Smooth muscle cell (in vitro differentiated cells): Measurements from ENCODE around the gene CABLES1. TPM values are rescaled to one million over a fixed set of nuclear protein-coding genes. Genes with fewer than 3 reads are reported as not detected.
"Not testable (repeated sequence)": the region's sequence is repeated elsewhere in the genome, so short reads cannot be mapped to it uniquely, and the experiment has no call there.

Experiments
- DNase-seq: peaks from one replicate; lab custom pipeline; 2025; ENCODE audit not compliant: unreplicated experiment; lab: John Stamatoyannopoulos, UW
- H2AFZ ChIP-seq: fragments of 200-600 bp; sonication (generic); 2 replicates; pipeline ENCODE4 v1.6.0; 2016; ENCODE audit warnings: antibody characterized with exemption, low read depth, mild to moderate bottlenecking
- H3F3A ChIP-seq: fragments of 200-600 bp; sonication (generic); 2 replicates; pipeline ENCODE4 v1.6.0; 2017; ENCODE audit warnings: antibody characterized with exemption, low read depth
- H3K27ac ChIP-seq: fragments of 200-600 bp; sonication (generic); 2 replicates; pipeline ENCODE4 v1.5.1; 2016; ENCODE audit warnings: low read depth, mild to moderate bottlenecking
- H3K27me3 ChIP-seq: fragments of 200-600 bp; sonication (generic); 2 replicates; pipeline ENCODE4 v1.6.1; 2016; ENCODE audit warnings: low read depth, mild to moderate bottlenecking
- H3K36me3 ChIP-seq: fragments of 200-600 bp; sonication (generic); 2 replicates; pipeline ENCODE4 v1.5.1; 2016; ENCODE audit warnings: low read depth
- H3K4me1 ChIP-seq: fragments of 200-600 bp; sonication (generic); 2 replicates; pipeline ENCODE4 v1.5.1; 2016; ENCODE audit warnings: low read depth
- H3K4me2 ChIP-seq: fragments of 200-600 bp; sonication (generic); 2 replicates; pipeline ENCODE4 v1.6.0; 2016; ENCODE audit warnings: mild to moderate bottlenecking
- H3K4me3 ChIP-seq: fragments of 200-600 bp; sonication (generic); 2 replicates; pipeline ENCODE4 v1.5.1; 2016; ENCODE audit warnings: mild to moderate bottlenecking
- H3K79me2 ChIP-seq: fragments of 200-600 bp; sonication (generic); 2 replicates; pipeline ENCODE4 v1.6.0; 2016; ENCODE audit warnings: low read depth, mild to moderate bottlenecking
- H3K9ac ChIP-seq: fragments of 200-600 bp; sonication (generic); 2 replicates; pipeline ENCODE4 v1.6.0; 2016; ENCODE audit warnings: low read depth
- H3K9me3 ChIP-seq: fragments of 200-600 bp; sonication (generic); replicated peaks from 2 replicates; pipeline ENCODE4 v1.5.1; 2016; ENCODE audit warnings: low read depth
- H4K20me1 ChIP-seq: fragments of 200-600 bp; sonication (generic); 2 replicates; pipeline ENCODE4 v1.6.0; 2016; ENCODE audit warnings: low read depth
- WGBS: methylation state at CpG from one replicate; pipeline ENCODE4 v1.1.7; 2016; ENCODE audit warnings: low lambda C conversion rate; 5-methylcytosine and 5-hydroxymethylcytosine counted together
- polyA plus RNA-seq: library from polyadenylated mRNA; unstranded; fragments of >200 nt; fragmentation: Nextera tagmentation; extraction: Ambion mirVana; gene quantifications from 2 replicates; pipeline ENCODE4 v1.2.1, GENCODE V29; 2016
- total RNA-seq: library from RNA; depleted of rRNA; stranded (reverse); fragments of >200 nt; gene quantifications from 2 replicates; pipeline ENCODE4 v1.2.3, GENCODE V29; 2014
- TF ChIP-seq, protein P1 (sequence below): fragments of 200-600 bp; sonication (generic); IDR thresholded peaks from 2 replicates; pipeline ENCODE4 v1.5.1; 2017; ENCODE audit warnings: borderline replicate concordance, mild to moderate bottlenecking, antibody characterized with exemption; ENCODE audit not compliant: insufficient read depth, poor library complexity, severe bottlenecking

Gene CABLES1
- total and polyA plus RNA-seq, 2 experiments from 2014 or later: 1.2 to 2.4 TPM

DNA sequence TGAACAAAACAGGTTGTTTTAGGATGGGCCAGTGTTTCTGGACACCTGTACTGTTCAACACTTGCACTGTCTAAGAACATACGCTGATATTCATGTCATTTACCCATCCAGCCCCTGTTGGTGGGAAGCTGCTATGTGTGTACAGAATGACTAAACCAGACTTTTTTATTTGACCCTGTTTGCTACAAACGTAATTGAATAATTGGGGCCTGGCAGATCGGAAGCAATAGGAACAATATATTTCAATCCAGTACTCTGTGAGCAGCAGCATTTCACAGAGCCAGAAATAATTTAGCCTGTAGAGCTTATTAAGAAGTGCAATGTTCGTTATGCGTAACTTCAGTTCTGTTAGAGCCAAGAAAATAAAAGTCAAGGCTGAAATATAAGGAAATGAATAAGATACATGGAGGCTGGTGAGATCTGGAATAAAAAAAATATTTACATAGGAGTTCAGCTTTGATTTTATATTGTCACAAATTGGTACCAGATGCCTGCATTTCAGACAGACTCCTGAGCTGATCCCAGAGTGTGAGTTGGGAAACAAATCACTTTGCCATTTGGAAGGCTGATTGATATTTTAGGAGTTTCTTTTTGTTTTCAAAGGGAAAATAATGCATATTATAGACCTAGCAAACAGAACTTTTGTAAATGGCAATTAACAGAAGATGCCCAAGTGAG is 19.7 kb downstream of the CABLES1 start:
- Histone ChIP-seq H3K4me2 (peak overlapping the region; percentile 1), H3K27me3 (no peaks in the 10 kb centered on the region), H3K27ac (no peak overlapping the region), H3K4me1 (no peaks in the 10 kb centered on the region), H3K4me3 (no peak overlapping the region), H3K9ac (no peak overlapping the region), H3K9me3 (no peaks in the 10 kb centered on the region), H2AFZ (no peak overlapping the region), H4K20me1 (no peaks in the 10 kb centered on the region), H3K79me2 (no peaks in the 10 kb centered on the region), H3F3A (no peaks in the 10 kb centered on the region), H3K36me3 (no peaks in the 10 kb centered on the region)
- no peak for DNase-seq
- WGBS: 92% methylated on average over 5 of the region's 5 CpGs
- TF ChIP-seq, protein P1, sequence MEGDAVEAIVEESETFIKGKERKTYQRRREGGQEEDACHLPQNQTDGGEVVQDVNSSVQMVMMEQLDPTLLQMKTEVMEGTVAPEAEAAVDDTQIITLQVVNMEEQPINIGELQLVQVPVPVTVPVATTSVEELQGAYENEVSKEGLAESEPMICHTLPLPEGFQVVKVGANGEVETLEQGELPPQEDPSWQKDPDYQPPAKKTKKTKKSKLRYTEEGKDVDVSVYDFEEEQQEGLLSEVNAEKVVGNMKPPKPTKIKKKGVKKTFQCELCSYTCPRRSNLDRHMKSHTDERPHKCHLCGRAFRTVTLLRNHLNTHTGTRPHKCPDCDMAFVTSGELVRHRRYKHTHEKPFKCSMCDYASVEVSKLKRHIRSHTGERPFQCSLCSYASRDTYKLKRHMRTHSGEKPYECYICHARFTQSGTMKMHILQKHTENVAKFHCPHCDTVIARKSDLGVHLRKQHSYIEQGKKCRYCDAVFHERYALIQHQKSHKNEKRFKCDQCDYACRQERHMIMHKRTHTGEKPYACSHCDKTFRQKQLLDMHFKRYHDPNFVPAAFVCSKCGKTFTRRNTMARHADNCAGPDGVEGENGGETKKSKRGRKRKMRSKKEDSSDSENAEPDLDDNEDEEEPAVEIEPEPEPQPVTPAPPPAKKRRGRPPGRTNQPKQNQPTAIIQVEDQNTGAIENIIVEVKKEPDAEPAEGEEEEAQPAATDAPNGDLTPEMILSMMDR: no peak

GRCh38 chr18:23155537-23155936 is 20.3 kb downstream of the CABLES1 start:
- TF ChIP-seq, protein P1: no peak
- H3F3A ChIP-seq: no peaks in the 10 kb centered on the region
- no peaks in the 10 kb centered on the region for H3K4me1 ChIP-seq
- H3K36me3 ChIP-seq: no peaks in the 10 kb centered on the region
- H3K9ac ChIP-seq: no peak overlapping the region
- no peaks in the 10 kb centered on the region for H4K20me1 ChIP-seq
- no peaks in the 10 kb centered on the region for H3K9me3 ChIP-seq
- H3K4me2 ChIP-seq: peak overlapping the region; percentile 1
- no peak for DNase-seq
- 55% methylated on average over 5 of the region's 5 CpGs for WGBS
- H3K27ac ChIP-seq: no peak overlapping the region
- no peak overlapping the region for H3K4me3 ChIP-seq
- no peaks in the 10 kb centered on the region for H3K79me2 ChIP-seq
- H3K27me3 ChIP-seq: no peaks in the 10 kb centered on the region
- H2AFZ ChIP-seq: peak overlapping the region; percentile 5

DNA sequence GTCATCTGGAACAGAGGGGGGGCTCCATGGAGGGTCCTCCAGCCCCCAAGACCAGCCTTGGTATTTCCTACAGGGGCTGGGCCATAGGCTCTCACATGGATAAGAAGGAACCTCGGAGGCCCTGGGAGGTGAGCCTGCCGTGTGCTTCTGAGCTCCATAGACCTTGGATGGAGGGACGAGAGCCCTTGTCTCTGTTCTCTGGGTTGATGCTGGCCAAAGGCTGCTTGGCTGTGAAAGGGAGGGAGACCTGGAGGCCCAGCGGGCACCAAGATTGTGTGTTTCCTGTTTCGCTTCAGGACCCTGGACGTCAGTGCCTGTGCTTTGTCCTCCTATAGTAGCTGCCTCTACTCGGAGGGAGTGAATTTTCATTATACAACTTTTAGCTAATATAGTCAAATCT is 20.8 kb downstream of the CABLES1 start:
- Histone ChIP-seq H3K4me2 (no peak overlapping the region), H4K20me1 (no peaks in the 10 kb centered on the region), H3K4me1 (no peaks in the 10 kb centered on the region), H3K36me3 (no peaks in the 10 kb centered on the region), H3K4me3 (no peak overlapping the region), H3K9me3 (no peaks in the 10 kb centered on the region), H2AFZ (no peak overlapping the region), H3K27me3 (no peaks in the 10 kb centered on the region), H3K79me2 (no peaks in the 10 kb centered on the region), H3K9ac (no peak overlapping the region), H3F3A (no peaks in the 10 kb centered on the region), H3K27ac (no peak overlapping the region)
- no peak for DNase-seq
- 87% methylated on average over 7 of the region's 7 CpGs for whole genome bisulfite sequencing
- TF ChIP-seq, protein P1: no peak

- no peak for DNase-seq
- no peaks in the 10 kb centered on the region for H3K4me1 ChIP-seq
- no peaks in the 10 kb centered on the region for H3K79me2 ChIP-seq
- no peaks in the 10 kb centered on the region for H4K20me1 ChIP-seq
- 98% methylated on average over 2 of the region's 2 CpGs for WGBS
- H3K9me3 ChIP-seq: no peaks in the 10 kb centered on the region
- H3K36me3 ChIP-seq: no peaks in the 10 kb centered on the region
- H3K4me3 ChIP-seq: no peak overlapping the region
- no peaks in the 10 kb centered on the region for H3F3A ChIP-seq
- TF ChIP-seq, protein P1: no peak
- H3K27me3 ChIP-seq: no peaks in the 10 kb centered on the region
- H3K4me2 ChIP-seq: no peak overlapping the region
- H2AFZ ChIP-seq: no peak overlapping the region
- no peak overlapping the region for H3K9ac ChIP-seq
- H3K27ac ChIP-seq: no peak overlapping the region
Measured at GRCh38 chr18:23158058-23158457, 22.8 kb downstream of the CABLES1 start.

DNA sequence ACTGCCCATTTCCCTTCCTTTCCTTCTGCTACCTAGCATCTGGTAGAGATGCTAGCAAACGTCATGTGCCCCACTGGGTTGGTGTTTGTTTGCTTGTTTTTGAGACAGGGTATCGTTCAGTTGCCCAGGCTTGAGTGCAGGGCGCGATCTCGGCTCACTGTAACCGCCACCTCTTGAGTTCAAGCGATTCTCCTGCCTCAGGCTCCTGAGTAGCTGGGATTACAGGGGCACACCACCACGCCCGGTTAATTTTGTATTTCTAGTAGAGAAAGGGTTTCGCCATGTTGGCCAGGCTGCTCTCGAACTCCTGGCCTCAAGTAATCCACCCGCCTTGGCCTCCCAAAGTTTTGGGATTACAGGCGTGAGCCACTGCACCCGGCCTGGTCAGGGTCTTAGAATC is 23.6 kb downstream of the CABLES1 start:
- H3K79me2 ChIP-seq, H3K27ac ChIP-seq, H3K4me2 ChIP-seq, H3K9ac ChIP-seq, H3K27me3 ChIP-seq, H3K36me3 ChIP-seq, H3F3A ChIP-seq, H3K9me3 ChIP-seq, DNase-seq, H3K4me1 ChIP-seq, H3K4me3 ChIP-seq, H4K20me1 ChIP-seq: not testable (repeated sequence)
- H2AFZ ChIP-seq: peak overlapping the region; percentile 14
- 94% methylated on average over 14 of the region's 14 CpGs for WGBS
